K562 (cell line): ENCODE results near the gene NSMF.

ENCODE experiments used
- BRCA1 ChIP-seq, 2 experiments: fragments of 450-650 bp in 1 of 2; sonication (generic) in 1 of 2; formaldehyde crosslinking in 1 of 2; IDR thresholded peaks; 2 replicates each; pipeline versions ENCODE4 v1.5.0 to v1.6.1; 2017 to 2020; ENCODE audit warnings: mild to moderate bottlenecking in 1 of 2, missing genetic modification reagents in 1 of 2
- MGA ChIP-seq: fragments of 450-650 bp; IDR thresholded peaks from 2 replicates; pipeline ENCODE4 v1.6.1; 2016; ENCODE audit warnings: mild to moderate bottlenecking, moderate library complexity
- MLLT1 ChIP-seq, 2 experiments: fragments of 450-650 bp; IDR thresholded peaks; 2 replicates each; pipeline ENCODE4 v1.6.1; 2016
- TRIM28 ChIP-seq: fragments of 450-650 bp; IDR thresholded peaks from 2 replicates; pipeline ENCODE4 v1.6.1; 2017
- ZFP1 ChIP-seq: fragments of 450-650 bp; formaldehyde crosslinking; IDR thresholded peaks from 2 replicates; pipeline ENCODE4 v1.4.0; 2020; ENCODE audit warnings: mild to moderate bottlenecking, mixed read lengths
- ZNF384 ChIP-seq: IDR thresholded peaks from 2 replicates; pipeline ENCODE4 v1.6.1; 2012; ENCODE audit warnings: low read depth, low read length, improper control_type of control experiment

- TF ChIP-seq MGA (no peak), ZFP1 (CRISPR knock-in tag) (no peak), ZNF384 (no peak), BRCA1 (IDR thresholded peaks at IDR 0.05) (no peak), BRCA1 (CRISPR knock-in tag; IDR thresholded peaks at IDR 0.05) (no peak), TRIM28 (no peak), MLLT1 (IDR thresholded peaks at IDR 0.05) (no peak)
These were observed 7.0 kb downstream of the NSMF start for GRCh38 chr9:137452006-137452760.
